ENCODE data around the gene S100A5. TPM values are rescaled to one million over a fixed set of nuclear protein-coding genes. Genes with fewer than 3 reads are reported as not detected.
A peak's percentile ranks its signal among the peaks of the same experiment; 100 is the strongest.
"Not testable (repeated sequence)": the region's sequence is repeated elsewhere in the genome, so short reads cannot be mapped to it uniquely, and the experiment has no call there.

Gene S100A5
- total RNA-seq, 2 experiments from 2014 or later = 1.6 to 3.0 TPM

- DNase-seq (peak; percentile 89), ATAC-seq (peak; percentile 32)
- CTCF ChIA-PET = interaction anchor here (0.6 to 7.7 kb wide), 32 partner anchors 8 to 453 kb away, joined by 3 to 214 read pairs (median 5); partner anchors contain the start of genes CHTOP, CREB3L4, ILF2 and JTB
- Mint-ChIP-seq H3K4me1 (peaks cover 62% of the 10 kb centered on the region), H3K27me3 (no peaks in the 10 kb centered on the region), H3K4me3 (peak overlapping the region; percentile 97), H3K9me3 (ENCODE audit: low read depth) (no peaks in the 10 kb centered on the region), H3K27ac (peak overlapping the region; percentile 95), H3K36me3 (peaks cover 20% of the 10 kb centered on the region)
These were observed 7.8 kb downstream of the S100A5 start for GRCh38 chr1:153532769-153533599.

- Mint-ChIP-seq H3K36me3 (peaks cover 20% of the 10 kb centered on the region), H3K27me3 (no peaks in the 10 kb centered on the region), H3K9me3 (ENCODE audit: low read depth) (no peaks in the 10 kb centered on the region), H3K27ac (peak overlapping the region; percentile 95), H3K4me1 (peaks cover 57% of the 10 kb centered on the region), H3K4me3 (peak overlapping the region; percentile 97)
- ATAC-seq = peak; percentile 60
- CTCF ChIA-PET = interaction anchor here (0.9 to 7.7 kb wide), 25 partner anchors 7 to 454 kb away, joined by 3 to 214 read pairs (median 7); partner anchors contain the start of genes CHTOP, JTB, RAB13 and S100A2
- peak; percentile 86 for DNase-seq
These were observed 8.6 kb downstream of the S100A5 start for GRCh38 chr1:153532181-153532580.

GRCh38 chr1:153531638-153532037 is 9.1 kb downstream of the S100A5 start:
- H3K4me3 Mint-ChIP-seq = no peak overlapping the region
- DNase-seq (no peak), ATAC-seq (no peak)

GRCh38 chr1:153527683-153528040 is 13.1 kb downstream of the S100A5 start:
- CTCF ChIA-PET = interaction anchor here (1.2 to 1.3 kb wide), 2 partner anchors 12 to 17 kb away, joined by 3 to 4 read pairs; no protein-coding TSS in a partner anchor
- no peaks in the 10 kb centered on the region for H3K9me3 Mint-ChIP-seq (ENCODE audit: low read depth)
- no peak overlapping the region for H3K4me3 Mint-ChIP-seq
- ATAC-seq (no peak), DNase-seq (no peak)
- H3K27ac Mint-ChIP-seq = no peak overlapping the region
- H3K4me1 Mint-ChIP-seq = peaks cover 24% of the 10 kb centered on the region
- no peaks in the 10 kb centered on the region for H3K27me3 Mint-ChIP-seq
- peaks cover 3% of the 10 kb centered on the region for H3K36me3 Mint-ChIP-seq

More at GRCh38 chr1:153531638-153532037, 9.1 kb downstream of the S100A5 start:
- peaks cover 20% of the 10 kb centered on the region for H3K36me3 Mint-ChIP-seq
- peaks cover 52% of the 10 kb centered on the region for H3K4me1 Mint-ChIP-seq
- no peaks in the 10 kb centered on the region for H3K27me3 Mint-ChIP-seq
- no peaks in the 10 kb centered on the region for H3K9me3 Mint-ChIP-seq (ENCODE audit: low read depth)
- peak overlapping the region; percentile 95 for H3K27ac Mint-ChIP-seq
- CTCF ChIA-PET = interaction anchor here (0.9 to 7.7 kb wide), 21 partner anchors 9 to 455 kb away, joined by 3 to 214 read pairs (median 11); partner anchors contain the start of genes CHTOP, JTB, RAB13 and S100A2

GRCh38 chr1:153527023-153527682 is 13.6 kb downstream of the S100A5 start:
- Mint-ChIP-seq H3K27ac (no peak overlapping the region), H3K4me1 (peaks cover 24% of the 10 kb centered on the region), H3K9me3 (ENCODE audit: low read depth) (no peaks in the 10 kb centered on the region), H3K4me3 (no peak overlapping the region), H3K36me3 (peaks cover 3% of the 10 kb centered on the region), H3K27me3 (no peaks in the 10 kb centered on the region)
- DNase-seq (no peak), ATAC-seq (no peak)
- CTCF ChIA-PET = interaction anchor here (1.2 to 4.9 kb wide), 3 partner anchors 11 to 17 kb away, joined by 3 to 26 read pairs (median 4); no protein-coding TSS in a partner anchor

GRCh38 chr1:153526132-153526543 is 14.6 kb downstream of the S100A5 start:
- no peak for DNase-seq
- Mint-ChIP-seq H3K4me3 (no peak overlapping the region), H3K4me1 (peaks cover 13% of the 10 kb centered on the region), H3K36me3 (peaks cover 3% of the 10 kb centered on the region), H3K9me3 (ENCODE audit: low read depth) (no peaks in the 10 kb centered on the region), H3K27ac (no peak overlapping the region), H3K27me3 (no peaks in the 10 kb centered on the region)
- ATAC-seq = no peak
- CTCF ChIA-PET = interaction anchor here (2.1 to 4.9 kb wide), 3 partner anchors 9 to 43 kb away, joined by 8 to 26 read pairs (median 15); partner anchors contain the start of gene S100A6

GRCh38 chr1:153525088-153525728 is 15.5 kb downstream of the S100A5 start:
- H3K4me3 Mint-ChIP-seq = no peak overlapping the region
- H3K36me3 Mint-ChIP-seq = peaks cover 3% of the 10 kb centered on the region
- H3K9me3 Mint-ChIP-seq (ENCODE audit: low read depth) = no peaks in the 10 kb centered on the region
- H3K27ac Mint-ChIP-seq = no peak overlapping the region
- peaks cover 7% of the 10 kb centered on the region for H3K4me1 Mint-ChIP-seq
- ATAC-seq (no peak), DNase-seq (no peak)
- no peaks in the 10 kb centered on the region for H3K27me3 Mint-ChIP-seq
- CTCF ChIA-PET = interaction anchor here (0.9 to 4.9 kb wide), 6 partner anchors 7 to 44 kb away, joined by 3 to 26 read pairs (median 6); partner anchors contain the start of gene S100A6

- H3K4me1 Mint-ChIP-seq; H3K4me3 Mint-ChIP-seq; ATAC-seq; H3K9me3 Mint-ChIP-seq (ENCODE audit: low read depth); H3K36me3 Mint-ChIP-seq; DNase-seq; H3K27me3 Mint-ChIP-seq: not testable (repeated sequence)
- H3K27ac Mint-ChIP-seq = peak overlapping the region; percentile 60
- CTCF ChIA-PET = interaction anchor here (1.8 to 4.9 kb wide), 2 partner anchors 10 to 12 kb away, joined by 11 to 26 read pairs; no protein-coding TSS in a partner anchor
These were observed 18.2 kb downstream of the S100A5 start for GRCh38 chr1:153522353-153523048.

GRCh38 chr1:153521808-153522207 is 18.9 kb downstream of the S100A5 start:
- not testable (repeated sequence) for ATAC-seq; H3K36me3 Mint-ChIP-seq; DNase-seq; H3K4me3 Mint-ChIP-seq; H3K27me3 Mint-ChIP-seq; H3K9me3 Mint-ChIP-seq (ENCODE audit: low read depth); H3K27ac Mint-ChIP-seq; H3K4me1 Mint-ChIP-seq
- CTCF ChIA-PET = interaction anchor here (1.5 to 4.9 kb wide), 5 partner anchors 11 to 24 kb away, joined by 5 to 26 read pairs (median 11); partner anchors contain the start of gene S100A4

- no peak overlapping the region for H3K27ac Mint-ChIP-seq
- DNase-seq (peak; percentile 33), ATAC-seq (no peak)
- H3K27me3 Mint-ChIP-seq = no peaks in the 10 kb centered on the region
- H3K4me3 Mint-ChIP-seq = no peak overlapping the region
- peaks cover 1% of the 10 kb centered on the region for H3K36me3 Mint-ChIP-seq
- CTCF ChIA-PET = interaction anchor here (0.6 to 2.8 kb wide), 11 partner anchors 10 to 114 kb away, joined by 3 to 20 read pairs (median 4); partner anchors contain the start of genes S100A2, S100A4 and S100A5
- H3K9me3 Mint-ChIP-seq (ENCODE audit: low read depth) = no peaks in the 10 kb centered on the region
- H3K4me1 Mint-ChIP-seq = peaks cover 11% of the 10 kb centered on the region
These were observed 19.8 kb downstream of the S100A5 start for GRCh38 chr1:153520818-153521476.

- not testable (repeated sequence) for H3K4me3 Mint-ChIP-seq; DNase-seq; H3K9me3 Mint-ChIP-seq (ENCODE audit: low read depth); H3K27me3 Mint-ChIP-seq; H3K36me3 Mint-ChIP-seq; H3K27ac Mint-ChIP-seq; ATAC-seq
- H3K4me1 Mint-ChIP-seq = peaks cover 13% of the 10 kb centered on the region
- CTCF ChIA-PET = interaction anchor here (0.6 to 2.8 kb wide), 9 partner anchors 9 to 115 kb away, joined by 3 to 20 read pairs (median 4); partner anchors contain the start of genes S100A2, S100A4 and S100A5
These were observed 20.5 kb downstream of the S100A5 start for GRCh38 chr1:153520137-153520691.
